ENCODE results near the gene MCTP2.

Gene MCTP2

GRCh38 chr15:94298364-94298763 lies 67.0 kb downstream of the MCTP2 start:
- no peak for DNase-seq (ENCODE audit: low spot score)

- no peak for DNase-seq (ENCODE audit: low spot score)
These were observed 69.3 kb downstream of the MCTP2 start for GRCh38 chr15:94300612-94301011.

- DNase-seq (ENCODE audit: low spot score) = no peak
These were observed 73.8 kb downstream of the MCTP2 start for GRCh38 chr15:94305133-94305532.

- no peak for DNase-seq (ENCODE audit: low spot score)
These were observed 75.6 kb downstream of the MCTP2 start for GRCh38 chr15:94306700-94307650.

GRCh38 chr15:94312946-94313345 lies 81.6 kb downstream of the MCTP2 start:
- no peak for DNase-seq (ENCODE audit: low spot score)

- no peak for DNase-seq (ENCODE audit: low spot score)
These were observed 83.3 kb downstream of the MCTP2 start for GRCh38 chr15:94314639-94315038.

- no peak for DNase-seq (ENCODE audit: low spot score)
These were observed 85.8 kb downstream of the MCTP2 start for GRCh38 chr15:94317211-94317610.

GRCh38 chr15:94322141-94322540 lies 90.8 kb downstream of the MCTP2 start:
- no peak for DNase-seq (ENCODE audit: low spot score)

- DNase-seq (ENCODE audit: low spot score) = no peak
These were observed 91.7 kb downstream of the MCTP2 start for GRCh38 chr15:94323076-94323475.

- DNase-seq (ENCODE audit: low spot score) = peak; percentile 72
These were observed 92.9 kb downstream of the MCTP2 start for GRCh38 chr15:94324117-94324826.

- DNase-seq (ENCODE audit: low spot score) = no peak
These were observed 93.7 kb downstream of the MCTP2 start for GRCh38 chr15:94324835-94325767.

GRCh38 chr15:94327356-94327936 lies 96.1 kb downstream of the MCTP2 start:
- DNase-seq (ENCODE audit: low spot score) = peak; percentile 30

GRCh38 chr15:94331731-94332130 lies 100.4 kb downstream of the MCTP2 start:
- no peak for DNase-seq (ENCODE audit: low spot score)

GRCh38 chr15:94335616-94336015 lies 104.3 kb downstream of the MCTP2 start:
- DNase-seq (ENCODE audit: low spot score) = no peak

GRCh38 chr15:94336817-94337467 lies 105.6 kb downstream of the MCTP2 start:
- no peak for DNase-seq (ENCODE audit: low spot score)

- no peak for DNase-seq (ENCODE audit: low spot score)
These were observed 107.0 kb downstream of the MCTP2 start for GRCh38 chr15:94338243-94338846.

GRCh38 chr15:94346282-94346681 lies 114.9 kb downstream of the MCTP2 start:
- no peak for DNase-seq (ENCODE audit: low spot score)

GRCh38 chr15:94348084-94348483 lies 116.7 kb downstream of the MCTP2 start:
- DNase-seq (ENCODE audit: low spot score) = no peak

- no peak for DNase-seq (ENCODE audit: low spot score)
These were observed 119.7 kb downstream of the MCTP2 start for GRCh38 chr15:94351031-94351535.
